GM12878 (cell line): ENCODE results near the gene PLEKHG4B.

Experiments used
- BRCA1 ChIP-seq: IDR thresholded peaks from 2 replicates; pipeline ENCODE4 v1.6.1; 2011; ENCODE audit warnings: low read depth, low read length, improper control_type of control experiment
- CHD2 ChIP-seq: IDR thresholded peaks from 2 replicates; pipeline ENCODE4 v1.6.1; 2011; ENCODE audit warnings: low read depth, low read length, improper control_type of control experiment, borderline replicate concordance
- CTCF ChIP-seq, 3 experiments: IDR thresholded peaks in 2 of 3; conservative IDR thresholded peaks in 1 of 3; 2 replicates each; pipeline ENCODE4 v1.5.1; 2011; ENCODE audit warnings: low read depth in 3 of 3, low read length in 3 of 3, mild to moderate bottlenecking in 3 of 3, control low read depth in 2 of 3, moderate library complexity in 2 of 3, inconsistent platforms in 1 of 3, mixed read lengths in 1 of 3; ENCODE audit not compliant: control insufficient read depth in 2 of 3, insufficient read depth in 1 of 3; ENCODE audit errors: extremely low read depth in 1 of 3
- ESRRA ChIP-seq: IDR thresholded peaks from 2 replicates; pipeline ENCODE4 v1.6.1; 2012; ENCODE audit warnings: mild to moderate bottlenecking, low read length, improper control_type of control experiment
- IRF4 ChIP-seq: IDR thresholded peaks from 2 replicates; pipeline ENCODE4 v1.6.1; 2011; ENCODE audit warnings: low read depth, low read length
- MXI1 ChIP-seq: fragments of 150-350 bp; IDR thresholded peaks from 2 replicates; pipeline ENCODE4 v1.6.1; 2011; ENCODE audit warnings: low read depth, mild to moderate bottlenecking, inconsistent platforms, low read length, improper control_type of control experiment
- POLR2A ChIP-seq: IDR thresholded peaks from 2 replicates; pipeline ENCODE4 v1.6.1; 2011; ENCODE audit warnings: low read depth, mild to moderate bottlenecking, low read length
- RAD21 ChIP-seq: IDR thresholded peaks from 2 replicates; pipeline ENCODE4 v1.6.1; 2011; ENCODE audit warnings: mild to moderate bottlenecking, low read depth, low read length, moderate library complexity; ENCODE audit not compliant: insufficient read depth
- TCF3 ChIP-seq: IDR thresholded peaks from 2 replicates; pipeline ENCODE4 v1.6.1; 2012; ENCODE audit warnings: low read depth, mild to moderate bottlenecking, low read length, borderline replicate concordance; ENCODE audit not compliant: insufficient read depth
- USF2 ChIP-seq: IDR thresholded peaks from 2 replicates; pipeline ENCODE4 v1.6.1; 2011; ENCODE audit warnings: low read depth, low read length, improper control_type of control experiment, borderline replicate concordance
- TF ChIP-seq, protein P1 (sequence below): IDR thresholded peaks from 2 replicates; pipeline ENCODE4 v1.6.1; 2011; ENCODE audit warnings: low read depth, mild to moderate bottlenecking, low read length, moderate library complexity, borderline replicate concordance; ENCODE audit errors: extremely low read depth
- TF ChIP-seq, protein P2 (sequence below): IDR thresholded peaks from 2 replicates; pipeline ENCODE4 v1.6.1; 2012; ENCODE audit warnings: low read depth, low read length, improper control_type of control experiment

GRCh38 chr5:219460-219863 is 127.5 kb downstream of the PLEKHG4B start:
- no peak for TF ChIP-seq BRCA1
- TF ChIP-seq, protein P1, sequence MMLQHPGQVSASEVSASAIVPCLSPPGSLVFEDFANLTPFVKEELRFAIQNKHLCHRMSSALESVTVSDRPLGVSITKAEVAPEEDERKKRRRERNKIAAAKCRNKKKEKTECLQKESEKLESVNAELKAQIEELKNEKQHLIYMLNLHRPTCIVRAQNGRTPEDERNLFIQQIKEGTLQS: no peak
- TF ChIP-seq TCF3: no peak
- TF ChIP-seq, protein P2, sequence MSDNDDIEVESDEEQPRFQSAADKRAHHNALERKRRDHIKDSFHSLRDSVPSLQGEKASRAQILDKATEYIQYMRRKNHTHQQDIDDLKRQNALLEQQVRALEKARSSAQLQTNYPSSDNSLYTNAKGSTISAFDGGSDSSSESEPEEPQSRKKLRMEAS: no peak
- TF ChIP-seq USF2: no peak
- TF ChIP-seq POLR2A: no peak
- TF ChIP-seq CHD2: no peak
- TF ChIP-seq IRF4: no peak
- TF ChIP-seq CTCF (IDR thresholded peaks at IDR 0.05 in 2 of 3, conservative IDR thresholded peaks at IDR 0.05 in 1 of 3; ENCODE audit: control insufficient read depth in 2 of 3, extremely low read depth in 1 of 3, insufficient read depth in 1 of 3, low read depth in 3 of 3, low read length in 3 of 3): no peak
- no peak for TF ChIP-seq MXI1
- no peak for TF ChIP-seq RAD21
- no peak for TF ChIP-seq ESRRA
